GM18520 (cell line): ENCODE measurements around the gene PCDHB5.
"Not testable (repeated sequence)": the region's sequence is repeated elsewhere in the genome, so short reads cannot be mapped to it uniquely, and the experiment has no call there.

ENCODE experiments used
- ATAC-seq: cut with Tn5 transposase; IDR thresholded peaks from one replicate; pipeline ENCODE4 v1.9.1; 2021; ENCODE audit not compliant: unreplicated experiment

PCDHB5 gene

GRCh38 chr5:141135030-141135717, at the start of gene PCDHB5:
Gene PCDHB5 (plus strand): TSS chr5:141135206. CDS start chr5:141135435, 229 bp downstream.
- no peak for ATAC-seq

GRCh38 chr5:141094481-141095262, 40.3 kb upstream of the PCDHB5 start, which contains the start of gene PCDHB2:
Gene PCDHB2 (plus strand): TSS chr5:141094615. CDS start chr5:141094791, 176 bp downstream.
- no peak for ATAC-seq

- no peak for ATAC-seq
Observed at GRCh38 chr5:141095263-141095641, 39.8 kb upstream of the PCDHB5 start.

- ATAC-seq = not testable (repeated sequence)
Observed at GRCh38 chr5:141096181-141096580, 38.8 kb upstream of the PCDHB5 start.

- not testable (repeated sequence) for ATAC-seq
Observed at GRCh38 chr5:141096586-141096985, 38.4 kb upstream of the PCDHB5 start.

GRCh38 chr5:141100243-141100805, 34.7 kb upstream of the PCDHB5 start, which contains the start of gene PCDHB3:
Gene PCDHB3 (plus strand): TSS chr5:141100473. CDS start chr5:141100650, 177 bp downstream.
- no peak for ATAC-seq

- ATAC-seq = no peak
Observed at GRCh38 chr5:141101059-141101458, 33.9 kb upstream of the PCDHB5 start.

GRCh38 chr5:141102070-141102469, 32.9 kb upstream of the PCDHB5 start:
- ATAC-seq = not testable (repeated sequence)

GRCh38 chr5:141102471-141102870, 32.5 kb upstream of the PCDHB5 start:
- not testable (repeated sequence) for ATAC-seq

GRCh38 chr5:141105350-141105749, 29.7 kb upstream of the PCDHB5 start:
- no peak for ATAC-seq

- no peak for ATAC-seq
Observed at GRCh38 chr5:141119250-141119649, 15.8 kb upstream of the PCDHB5 start.

GRCh38 chr5:141121563-141121962, 13.4 kb upstream of the PCDHB5 start, which contains the start of gene PCDHB4:
Gene PCDHB4 (plus strand): TSS chr5:141121818. CDS start chr5:141121999, 181 bp downstream.
- no peak for ATAC-seq

GRCh38 chr5:141121985-141122384, 13.0 kb upstream of the PCDHB5 start:
- ATAC-seq = no peak

GRCh38 chr5:141123396-141124135, 11.4 kb upstream of the PCDHB5 start:
- not testable (repeated sequence) for ATAC-seq

- no peak for ATAC-seq
Observed at GRCh38 chr5:141127305-141127704, 7.7 kb upstream of the PCDHB5 start.

GRCh38 chr5:141135718-141136266, 786 bp downstream of the PCDHB5 start:
- no peak for ATAC-seq

GRCh38 chr5:141137346-141137745, 2.3 kb downstream of the PCDHB5 start:
- ATAC-seq = not testable (repeated sequence)

- no peak for ATAC-seq
Observed at GRCh38 chr5:141149812-141150211, 14.8 kb downstream of the PCDHB5 start, which contains the start of gene PCDHB6. Gene PCDHB6 (plus strand): TSS chr5:141150057. CDS start chr5:141150258, 201 bp downstream.

GRCh38 chr5:141150224-141150992, 15.4 kb downstream of the PCDHB5 start:
- ATAC-seq = no peak

GRCh38 chr5:141150993-141151325, 16.0 kb downstream of the PCDHB5 start:
- ATAC-seq = no peak
